Erythroblast (primary cell): ENCODE results near the gene ATXN7L1.

Experiments used
- GATA1 ChIP-seq: IDR thresholded peaks from 2 replicates; pipeline ENCODE4 v1.6.1; 2011; ENCODE audit warnings: low read depth, mild to moderate bottlenecking, control low read depth, low read length, moderate library complexity
- POLR2A ChIP-seq: IDR thresholded peaks from 2 replicates; pipeline ENCODE4 v1.6.1; 2011; ENCODE audit warnings: mild to moderate bottlenecking, low read length

DNA sequence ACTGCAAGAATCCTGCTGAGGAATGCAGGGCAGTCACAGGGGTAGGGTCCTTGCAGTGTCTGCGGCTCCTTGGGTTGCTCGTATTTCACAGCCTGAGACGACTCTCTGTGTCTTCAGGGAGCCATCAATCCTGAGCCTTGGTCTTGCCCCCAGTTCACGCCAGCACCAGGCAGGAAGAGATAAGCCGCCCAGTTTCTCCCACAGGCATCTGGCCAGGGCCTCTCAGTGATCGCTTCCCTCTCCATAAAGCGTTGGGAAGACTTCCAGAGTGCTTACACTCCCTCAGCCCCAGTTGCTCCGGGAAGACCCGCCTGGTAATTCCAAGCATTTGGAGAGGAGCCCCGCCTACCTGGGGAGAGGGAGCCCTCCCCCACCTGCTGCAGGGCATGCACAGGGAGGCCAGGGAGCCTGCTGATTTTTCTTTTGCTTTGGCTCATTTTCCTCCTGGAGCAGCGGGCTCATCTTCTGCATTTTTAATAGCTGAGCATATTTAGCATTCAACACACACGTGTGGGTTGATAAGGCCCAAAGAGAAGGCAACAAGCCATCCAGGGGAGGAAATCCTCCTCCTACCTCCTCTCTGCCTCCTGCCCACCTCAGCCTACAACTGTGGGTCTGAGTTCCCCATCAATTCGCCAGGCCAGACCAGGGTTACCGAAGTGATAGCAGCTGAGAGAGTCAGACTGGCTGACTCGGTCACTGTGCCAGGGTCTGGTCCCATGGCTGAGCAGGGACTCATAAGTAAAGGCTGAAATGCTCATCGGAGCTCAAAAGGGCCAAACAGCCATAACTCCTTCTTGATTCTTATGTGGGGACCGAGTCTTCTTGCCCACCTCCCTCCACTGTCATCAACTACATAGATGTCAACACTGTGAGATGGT, 220.7 kb downstream of the ATXN7L1 start:
- no peak for TF ChIP-seq POLR2A
- no peak for TF ChIP-seq GATA1
